Posterior vena cava (tissue), 2 donors: ENCODE data around the gene FIGLA. TPM values are rescaled to one million over a fixed set of nuclear protein-coding genes. Genes with fewer than 3 reads are reported as not detected.

Source experiments
- total RNA-seq, 2 donors: library from RNA; stranded (reverse); fragmentation: NEBNext Ultra II Directional; extraction: Animal tissue kit (Norgen Biotek cat#: 25700); gene quantifications; one replicate each; pipeline ENCODE4 v1.2.1, GENCODE V29; 2021
- donor health status: DM: yes; HTN: yes; CAD: no.
- donor health status: DM: yes; HTN: yes; CAD: no.

FIGLA gene
- total RNA-seq, 2 donors from 2014 or later, result not detected

Other genes starting within 250 kb of the FIGLA start
- gene TGFA, start 236.8 kb downstream of the FIGLA start, total RNA-seq, result 1 to 10 TPM in 1 of 2 donors, under 1 TPM in 1; 0.71 to 1.4 TPM
- 1 to 10 TPM; 3.0 to 5.2 TPM for gene ADD2, start 22.4 kb downstream of the FIGLA start, total RNA-seq
- gene CLEC4F, start 30.0 kb upstream of the FIGLA start, total RNA-seq, result under 1 TPM; 0.29 to 0.32 TPM
- under 1 TPM in 1 of 2 donors, not detected in 1; 0.42 TPM for gene CD207, start 45.2 kb upstream of the FIGLA start, total RNA-seq
- 1 to 10 TPM in 1 of 2 donors, under 1 TPM in 1; 0.57 to 1.4 TPM for gene VAX2, start 109.9 kb upstream of the FIGLA start, total RNA-seq
- gene ATP6V1B1, start 145.3 kb upstream of the FIGLA start, total RNA-seq, result 1 to 10 TPM in 1 of 2 donors, under 1 TPM in 1; 0.48 to 1.4 TPM
- 1 to 10 TPM; 1.4 to 2.3 TPM for gene ANKRD53, start 188.0 kb upstream of the FIGLA start, total RNA-seq
- 10 to 100 TPM; 44.3 to 50.4 TPM for gene TEX261, start 204.2 kb upstream of the FIGLA start, total RNA-seq